K562 (cell line): ENCODE data around the gene ZNF599. TPM values are rescaled to one million over a fixed set of nuclear protein-coding genes. Genes with fewer than 3 reads are reported as not detected.

Experiments used
- ATF1 ChIP-seq, 2 experiments: fragments of 450-650 bp in 1 of 2; IDR thresholded peaks; 2 replicates each; pipeline ENCODE4 v1.6.1; 2016; ENCODE audit warnings: missing compliant biosample characterization in 1 of 2, missing genetic modification characterization in 1 of 2
- ATF6 ChIP-seq: sonication (generic); formaldehyde crosslinking; IDR thresholded peaks from 2 replicates; pipeline ENCODE4 v1.4.0; 2020; ENCODE audit warnings: mild to moderate bottlenecking, missing genetic modification reagents
- BACH1 ChIP-seq: fragments of 200-800 bp; sonication (Bioruptor generic); IDR thresholded peaks from 2 replicates; pipeline ENCODE4 v1.6.1; 2016; ENCODE audit warnings: missing genetic modification characterization, missing compliant biosample characterization
- CREBBP ChIP-seq: IDR thresholded peaks from one replicate; pipeline ENCODE4 v1.6.1; 2012; ENCODE audit warnings: low read depth, mild to moderate bottlenecking, control low read depth, inconsistent platforms, low read length
- HMGN3 ChIP-seq: IDR thresholded peaks from 2 replicates; pipeline ENCODE4 v1.6.1; 2011; ENCODE audit warnings: borderline replicate concordance, low read depth, mild to moderate bottlenecking, mixed read lengths, low read length; ENCODE audit not compliant: insufficient read length; ENCODE audit errors: extremely low read depth
- HNRNPUL1 ChIP-seq: fragments of 200-400 bp; formaldehyde crosslinking; IDR thresholded peaks from 2 replicates; pipeline ENCODE4 v1.6.1; 2017; ENCODE audit warnings: low read length
- KLF10 ChIP-seq: fragments of 250-450 bp; sonication (Bioruptor Pico); IDR thresholded peaks from 2 replicates; pipeline ENCODE4 v1.6.1; 2021; ENCODE audit warnings: matching md5 sums
- MIER1 ChIP-seq: fragments of 450-650 bp; IDR thresholded peaks from 2 replicates; pipeline ENCODE4 v1.6.1; 2016; ENCODE audit warnings: antibody characterized with exemption, mild to moderate bottlenecking, low read depth
- POLR2G ChIP-seq: fragments of 200-400 bp; formaldehyde crosslinking; IDR thresholded peaks from 2 replicates; pipeline ENCODE4 v1.6.1; 2017; ENCODE audit warnings: low read depth, mild to moderate bottlenecking, antibody characterized with exemption, low read length, moderate library complexity
- SMARCC2 ChIP-seq: fragments of 450-650 bp; IDR thresholded peaks from 2 replicates; pipeline ENCODE4 v1.6.1; 2017; ENCODE audit warnings: antibody characterized with exemption, moderate library complexity, mild to moderate bottlenecking, low read depth
- SMARCE1 ChIP-seq: fragments of 450-650 bp; IDR thresholded peaks from 2 replicates; pipeline ENCODE4 v1.7.1; 2016; ENCODE audit warnings: mild to moderate bottlenecking
- SRF ChIP-seq, 2 experiments: fragments of 250-450, 450-650 bp in 1 of 2; sonication (Bioruptor Pico) in 1 of 2; sonication (generic) in 1 of 2; formaldehyde crosslinking; IDR thresholded peaks; 2 replicates each; pipeline versions ENCODE4 v1.5.0 to v1.5.1; 2020 to 2022; ENCODE audit warnings: mild to moderate bottlenecking in 1 of 2, missing genetic modification reagents in 1 of 2
- ZC3H11A ChIP-seq: IDR thresholded peaks from 2 replicates; pipeline ENCODE4 v1.6.1; 2012; ENCODE audit warnings: low read depth, low read length, improper control_type of control experiment
- ZKSCAN8 ChIP-seq: fragments of 200-800 bp; sonication (Bioruptor generic); IDR thresholded peaks from 2 replicates; pipeline ENCODE4 v1.6.1; 2016; ENCODE audit warnings: missing genetic modification characterization, missing compliant biosample characterization
- ZNF263 ChIP-seq: sonication (generic); formaldehyde crosslinking; IDR thresholded peaks from 2 replicates; pipeline ENCODE4 v1.8.0; 2022; ENCODE audit warnings: mild to moderate bottlenecking, missing genetic modification reagents, borderline replicate concordance
- ZNF511 ChIP-seq: sonication (generic); formaldehyde crosslinking; IDR thresholded peaks from 2 replicates; pipeline ENCODE4 v1.8.0; 2022; ENCODE audit warnings: mild to moderate bottlenecking, missing genetic modification reagents
- polyA plus RNA-seq, 8 experiments: library from polyadenylated mRNA; depleted of rRNA in 4 of 8; stranded (reverse) in 5 of 8; unstranded in 3 of 8; fragments of >200 nt; fragmentation: Nextera tagmentation in 2 of 8; fragmentation: Illumina TruSeq in 1 of 8; extraction: Ambion mirVana in 2 of 8; extraction: Trizol in 1 of 8; gene quantifications; 2 replicates each; pipeline versions ENCODE4 v1.2.1 to v1.2.3, GENCODE V29; 2011 to 2014; ENCODE audit warnings: inconsistent platforms in 1 of 8, missing spikeins in 1 of 8
- total RNA-seq, 7 experiments: library from RNA; depleted of rRNA in 6 of 7; stranded (reverse); fragments of >200 nt in 6 of 7; fragmentation: Illumina TruSeq in 2 of 7; extraction: Trizol in 2 of 7; gene quantifications; 2 replicates each; pipeline versions ENCODE4 v1.2.1 to v1.2.3, GENCODE V29; 2011 to 2021; ENCODE audit warnings: low replicate concordance in 1 of 7

ZNF599 gene
- total and polyA plus RNA-seq, 9 of the 15 experiments (the other 6 are each of a cell fraction or from before 2014, with no cell fraction given), result 0.71 to 6.7 (median 2.8) TPM

- TF ChIP-seq SMARCC2 (no peak), MIER1 (peak; percentile 81; the same call in 1 of the 2 replicates), SMARCE1 (peak; percentile 60; the same call in 1 of the 2 replicates), ZNF263 (CRISPR knock-in tag) (no peak), KLF10 (CRISPR knock-in tag) (no peak), CREBBP (no peak), HMGN3 (peak; percentile 44), SRF (CRISPR knock-in tag; IDR thresholded peaks at IDR 0.05) (no peak), ZKSCAN8 (CRISPR knock-in tag) (no peak), HNRNPUL1 (no peak), ATF1 (CRISPR knock-in tag; IDR thresholded peaks at IDR 0.05) (no peak), ATF1 (tag; IDR thresholded peaks at IDR 0.05) (no peak), ZC3H11A (no peak), POLR2G (peak; percentile 7; the same call in 1 of the 2 replicates), BACH1 (no peak; the same call in 1 of the 2 replicates), ATF6 (no peak), ZNF511 (CRISPR knock-in tag) (0 out of 2 replicates have a peak, but pooled peaks have one; percentile 40)
Observed at GRCh38 chr19:34731019-34731829, 41.8 kb downstream of the ZNF599 start (continued).
